K562 (cell line): ENCODE data around the gene TMEM131. TPM values are rescaled to one million over a fixed set of nuclear protein-coding genes. Genes with fewer than 3 reads are reported as not detected.
A peak's percentile ranks its signal among the peaks of the same experiment; 100 is the strongest.

Source experiments
- CCNT2 ChIP-seq: IDR thresholded peaks from 2 replicates; pipeline ENCODE4 v1.6.1; 2011; ENCODE audit warnings: borderline replicate concordance, low read depth, mild to moderate bottlenecking, moderate library complexity, mixed read lengths, low read length; ENCODE audit not compliant: insufficient read length; ENCODE audit errors: extremely low read depth
- CHAMP1 ChIP-seq: fragments of 450-650 bp; IDR thresholded peaks from 2 replicates; pipeline ENCODE4 v1.6.1; 2016; ENCODE audit warnings: mild to moderate bottlenecking
- DACH1 ChIP-seq: fragments of 450-650 bp; IDR thresholded peaks from 2 replicates; pipeline ENCODE4 v1.6.1; 2018; ENCODE audit not compliant: partially characterized antibody
- DIDO1 ChIP-seq: fragments of 450-650 bp; IDR thresholded peaks from 2 replicates; pipeline ENCODE4 v1.6.1; 2016; ENCODE audit warnings: low read depth, missing biosample characterization, missing genetic modification characterization
- ELK3 ChIP-seq: fragments of 450-650 bp; formaldehyde crosslinking; IDR thresholded peaks from 2 replicates; pipeline ENCODE4 v1.4.0; 2020; ENCODE audit warnings: mild to moderate bottlenecking
- KAT7 ChIP-seq: sonication (generic); formaldehyde crosslinking; IDR thresholded peaks from 2 replicates; pipeline ENCODE4 v1.8.0; 2022; ENCODE audit warnings: missing genetic modification reagents, mild to moderate bottlenecking, borderline replicate concordance
- ZBTB2 ChIP-seq: fragments of 450-650 bp; IDR thresholded peaks from 2 replicates; pipeline ENCODE4 v1.6.1; 2016; ENCODE audit warnings: antibody characterized with exemption
- ZBTB40 ChIP-seq, 2 experiments: fragments of 450-650 bp in 1 of 2; sonication (generic) in 1 of 2; formaldehyde crosslinking in 1 of 2; IDR thresholded peaks; 2 replicates each; pipeline versions ENCODE4 v1.7.1 to v1.9.0; 2016 to 2022; ENCODE audit warnings: inconsistent platforms in 1 of 2, mild to moderate bottlenecking in 1 of 2, missing genetic modification reagents in 1 of 2
- ZC3H4 ChIP-seq: sonication (generic); formaldehyde crosslinking; IDR thresholded peaks from 2 replicates; pipeline ENCODE4 v1.9.0; 2021; ENCODE audit warnings: missing genetic modification reagents, borderline replicate concordance
- ZNF23 ChIP-seq: fragments of 250-450 bp; sonication (Bioruptor Pico); IDR thresholded peaks from 2 replicates; pipeline ENCODE4 v1.4.0; 2020; ENCODE audit warnings: mild to moderate bottlenecking
- ZNF431 ChIP-seq: sonication (generic); formaldehyde crosslinking; IDR thresholded peaks from 2 replicates; pipeline ENCODE4 v1.8.0; 2022; ENCODE audit warnings: mild to moderate bottlenecking, missing genetic modification reagents
- ZNF785 ChIP-seq: fragments of 250-450 bp; sonication (Bioruptor Pico); IDR thresholded peaks from 2 replicates; pipeline ENCODE4 v1.4.0; 2020; ENCODE audit warnings: mild to moderate bottlenecking
- ZZZ3 ChIP-seq: fragments of 450-650 bp; IDR thresholded peaks from 2 replicates; pipeline ENCODE4 v1.6.1; 2016; ENCODE audit warnings: antibody characterized with exemption, mild to moderate bottlenecking, moderate library complexity
- polyA plus RNA-seq, 8 experiments: library from polyadenylated mRNA; depleted of rRNA in 4 of 8; stranded (reverse) in 5 of 8; unstranded in 3 of 8; fragments of >200 nt; fragmentation: Nextera tagmentation in 2 of 8; fragmentation: Illumina TruSeq in 1 of 8; extraction: Ambion mirVana in 2 of 8; extraction: Trizol in 1 of 8; gene quantifications; 2 replicates each; pipeline versions ENCODE4 v1.2.1 to v1.2.3, GENCODE V29; 2011 to 2014; ENCODE audit warnings: inconsistent platforms in 1 of 8, missing spikeins in 1 of 8
- total RNA-seq, 7 experiments: library from RNA; depleted of rRNA in 6 of 7; stranded (reverse); fragments of >200 nt in 6 of 7; fragmentation: Illumina TruSeq in 2 of 7; extraction: Trizol in 2 of 7; gene quantifications; 2 replicates each; pipeline versions ENCODE4 v1.2.1 to v1.2.3, GENCODE V29; 2011 to 2021; ENCODE audit warnings: low replicate concordance in 1 of 7

TMEM131 gene
- total and polyA plus RNA-seq, 9 of the 15 experiments (the other 6 are each of a cell fraction or from before 2014, with no cell fraction given), result 2.5 to 21.1 (median 12.4) TPM

GRCh38 chr2:97995026-97995733, 568 bp downstream of the TMEM131 start (continued):
- no peak for TF ChIP-seq ZBTB2
- TF ChIP-seq DIDO1 (tag), result no peak
- TF ChIP-seq KAT7, result peak; percentile 90; the same call in 1 of the 2 replicates
- TF ChIP-seq CHAMP1, result no peak
- no peak for TF ChIP-seq ZNF23 (CRISPR knock-in tag)
- TF ChIP-seq CCNT2, result peak; percentile 12
- TF ChIP-seq ZC3H4 (CRISPR knock-in tag), result no peak
- 0 out of 2 replicates have a peak, but pooled peaks have one; percentile 16 for TF ChIP-seq ZBTB40 (IDR thresholded peaks at IDR 0.05)
- TF ChIP-seq ZBTB40 (CRISPR knock-in tag; IDR thresholded peaks at IDR 0.05), result no peak
- no peak for TF ChIP-seq ZZZ3
- TF ChIP-seq ZNF785 (CRISPR knock-in tag), result no peak
- no peak for TF ChIP-seq ELK3
- no peak for TF ChIP-seq DACH1
- TF ChIP-seq ZNF431, result no peak
